HL-60 (cell line): ENCODE data around the gene S1PR5.

Experiments used
- GABPA ChIP-seq: IDR thresholded peaks from 2 replicates; pipeline ENCODE4 v1.6.1; 2012; ENCODE audit warnings: low read depth
- POLR2AphosphoS5 ChIP-seq: IDR thresholded peaks from 2 replicates; pipeline ENCODE4 v1.6.1; 2012; ENCODE audit warnings: low read depth
- TF ChIP-seq, protein P1 (sequence below): IDR thresholded peaks from one replicate; pipeline ENCODE4 v1.5.1; 2011; ENCODE audit warnings: low read length, control low read depth, inconsistent platforms; ENCODE audit not compliant: insufficient read depth
- TF ChIP-seq, protein P2 (sequence below): IDR thresholded peaks from 2 replicates; pipeline ENCODE4 v1.6.1; 2012; ENCODE audit warnings: low read depth; ENCODE audit not compliant: insufficient replicate concordance

DNA sequence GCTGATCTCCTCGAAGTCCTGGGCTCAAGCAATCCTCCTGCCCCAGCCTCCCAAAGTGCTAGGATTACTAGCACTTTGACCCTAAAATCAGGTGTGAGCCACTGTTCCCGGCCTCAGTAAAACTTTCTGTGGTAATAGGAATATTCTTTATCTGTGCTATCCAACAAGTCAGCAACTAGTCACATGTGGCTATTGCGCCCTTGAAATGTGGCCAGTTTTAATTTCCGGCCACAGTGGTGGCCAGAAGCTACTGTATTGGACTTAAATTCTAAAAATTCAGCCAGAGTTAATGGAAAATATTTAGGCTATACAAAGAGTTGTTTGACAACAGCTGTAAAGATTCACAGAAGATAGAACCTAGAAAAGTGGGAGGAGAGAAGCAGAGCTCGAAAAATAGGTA is 44.1 kb downstream of the S1PR5 start:
- TF ChIP-seq, protein P1, sequence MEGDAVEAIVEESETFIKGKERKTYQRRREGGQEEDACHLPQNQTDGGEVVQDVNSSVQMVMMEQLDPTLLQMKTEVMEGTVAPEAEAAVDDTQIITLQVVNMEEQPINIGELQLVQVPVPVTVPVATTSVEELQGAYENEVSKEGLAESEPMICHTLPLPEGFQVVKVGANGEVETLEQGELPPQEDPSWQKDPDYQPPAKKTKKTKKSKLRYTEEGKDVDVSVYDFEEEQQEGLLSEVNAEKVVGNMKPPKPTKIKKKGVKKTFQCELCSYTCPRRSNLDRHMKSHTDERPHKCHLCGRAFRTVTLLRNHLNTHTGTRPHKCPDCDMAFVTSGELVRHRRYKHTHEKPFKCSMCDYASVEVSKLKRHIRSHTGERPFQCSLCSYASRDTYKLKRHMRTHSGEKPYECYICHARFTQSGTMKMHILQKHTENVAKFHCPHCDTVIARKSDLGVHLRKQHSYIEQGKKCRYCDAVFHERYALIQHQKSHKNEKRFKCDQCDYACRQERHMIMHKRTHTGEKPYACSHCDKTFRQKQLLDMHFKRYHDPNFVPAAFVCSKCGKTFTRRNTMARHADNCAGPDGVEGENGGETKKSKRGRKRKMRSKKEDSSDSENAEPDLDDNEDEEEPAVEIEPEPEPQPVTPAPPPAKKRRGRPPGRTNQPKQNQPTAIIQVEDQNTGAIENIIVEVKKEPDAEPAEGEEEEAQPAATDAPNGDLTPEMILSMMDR: no peak
- no peak for TF ChIP-seq GABPA
- TF ChIP-seq, protein P2, sequence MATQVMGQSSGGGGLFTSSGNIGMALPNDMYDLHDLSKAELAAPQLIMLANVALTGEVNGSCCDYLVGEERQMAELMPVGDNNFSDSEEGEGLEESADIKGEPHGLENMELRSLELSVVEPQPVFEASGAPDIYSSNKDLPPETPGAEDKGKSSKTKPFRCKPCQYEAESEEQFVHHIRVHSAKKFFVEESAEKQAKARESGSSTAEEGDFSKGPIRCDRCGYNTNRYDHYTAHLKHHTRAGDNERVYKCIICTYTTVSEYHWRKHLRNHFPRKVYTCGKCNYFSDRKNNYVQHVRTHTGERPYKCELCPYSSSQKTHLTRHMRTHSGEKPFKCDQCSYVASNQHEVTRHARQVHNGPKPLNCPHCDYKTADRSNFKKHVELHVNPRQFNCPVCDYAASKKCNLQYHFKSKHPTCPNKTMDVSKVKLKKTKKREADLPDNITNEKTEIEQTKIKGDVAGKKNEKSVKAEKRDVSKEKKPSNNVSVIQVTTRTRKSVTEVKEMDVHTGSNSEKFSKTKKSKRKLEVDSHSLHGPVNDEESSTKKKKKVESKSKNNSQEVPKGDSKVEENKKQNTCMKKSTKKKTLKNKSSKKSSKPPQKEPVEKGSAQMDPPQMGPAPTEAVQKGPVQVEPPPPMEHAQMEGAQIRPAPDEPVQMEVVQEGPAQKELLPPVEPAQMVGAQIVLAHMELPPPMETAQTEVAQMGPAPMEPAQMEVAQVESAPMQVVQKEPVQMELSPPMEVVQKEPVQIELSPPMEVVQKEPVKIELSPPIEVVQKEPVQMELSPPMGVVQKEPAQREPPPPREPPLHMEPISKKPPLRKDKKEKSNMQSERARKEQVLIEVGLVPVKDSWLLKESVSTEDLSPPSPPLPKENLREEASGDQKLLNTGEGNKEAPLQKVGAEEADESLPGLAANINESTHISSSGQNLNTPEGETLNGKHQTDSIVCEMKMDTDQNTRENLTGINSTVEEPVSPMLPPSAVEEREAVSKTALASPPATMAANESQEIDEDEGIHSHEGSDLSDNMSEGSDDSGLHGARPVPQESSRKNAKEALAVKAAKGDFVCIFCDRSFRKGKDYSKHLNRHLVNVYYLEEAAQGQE: no peak
- no peak for TF ChIP-seq POLR2AphosphoS5
